GM12865 (cell line): ENCODE results near the gene CDH4.

Experiments used
- DNase-seq: peaks from one replicate; pipeline ENCODE4 v3.0.0; 2010; ENCODE audit warnings: low read depth
- H3K4me3 ChIP-seq: 2 replicates; pipeline ENCODE4 v1.5.1; 2011; ENCODE audit warnings: mild to moderate bottlenecking, low read depth, low read length, control low read depth
- TF ChIP-seq, protein P1 (sequence below): IDR thresholded peaks from 2 replicates; pipeline ENCODE4 v1.5.1; 2011; ENCODE audit warnings: low read length, control low read depth, low read depth, inconsistent platforms; ENCODE audit not compliant: insufficient read depth; ENCODE audit errors: missing control alignments

Gene CDH4

GRCh38 chr20:61499859-61500554, 247.9 kb downstream of the CDH4 start:
- H3K4me3 ChIP-seq = no peak overlapping the region
- TF ChIP-seq, protein P1, sequence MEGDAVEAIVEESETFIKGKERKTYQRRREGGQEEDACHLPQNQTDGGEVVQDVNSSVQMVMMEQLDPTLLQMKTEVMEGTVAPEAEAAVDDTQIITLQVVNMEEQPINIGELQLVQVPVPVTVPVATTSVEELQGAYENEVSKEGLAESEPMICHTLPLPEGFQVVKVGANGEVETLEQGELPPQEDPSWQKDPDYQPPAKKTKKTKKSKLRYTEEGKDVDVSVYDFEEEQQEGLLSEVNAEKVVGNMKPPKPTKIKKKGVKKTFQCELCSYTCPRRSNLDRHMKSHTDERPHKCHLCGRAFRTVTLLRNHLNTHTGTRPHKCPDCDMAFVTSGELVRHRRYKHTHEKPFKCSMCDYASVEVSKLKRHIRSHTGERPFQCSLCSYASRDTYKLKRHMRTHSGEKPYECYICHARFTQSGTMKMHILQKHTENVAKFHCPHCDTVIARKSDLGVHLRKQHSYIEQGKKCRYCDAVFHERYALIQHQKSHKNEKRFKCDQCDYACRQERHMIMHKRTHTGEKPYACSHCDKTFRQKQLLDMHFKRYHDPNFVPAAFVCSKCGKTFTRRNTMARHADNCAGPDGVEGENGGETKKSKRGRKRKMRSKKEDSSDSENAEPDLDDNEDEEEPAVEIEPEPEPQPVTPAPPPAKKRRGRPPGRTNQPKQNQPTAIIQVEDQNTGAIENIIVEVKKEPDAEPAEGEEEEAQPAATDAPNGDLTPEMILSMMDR = no peak
- no peak for DNase-seq

GRCh38 chr20:61500791-61501321, 248.8 kb downstream of the CDH4 start:
- no peak for DNase-seq
- H3K4me3 ChIP-seq = no peak overlapping the region
- TF ChIP-seq, protein P1 = no peak

DNA sequence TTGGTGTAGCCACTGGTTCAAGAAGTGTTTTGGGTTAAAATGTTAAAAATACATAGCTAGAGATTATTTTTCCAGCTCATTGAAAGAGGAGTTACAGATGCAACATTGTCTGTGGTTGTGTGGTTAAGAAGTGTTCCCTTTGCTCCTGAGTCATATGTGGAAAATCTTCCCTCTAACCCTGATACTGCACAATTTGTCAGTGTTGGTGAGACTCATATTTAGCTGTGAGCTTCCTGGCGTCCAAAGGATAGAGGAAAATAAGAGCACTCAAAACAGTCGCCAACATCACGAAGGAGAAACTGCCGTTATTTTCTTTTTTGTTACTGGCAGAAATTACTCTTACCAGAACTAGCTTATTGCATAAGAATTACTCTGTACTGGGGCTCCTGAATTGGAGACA, 250.4 kb downstream of the CDH4 start:
- no peak overlapping the region for H3K4me3 ChIP-seq
- TF ChIP-seq, protein P1 = no peak
- DNase-seq = no peak

GRCh38 chr20:61503106-61503505, 251.0 kb downstream of the CDH4 start:
- TF ChIP-seq, protein P1 = no peak
- H3K4me3 ChIP-seq = no peak overlapping the region
- DNase-seq = no peak

DNA sequence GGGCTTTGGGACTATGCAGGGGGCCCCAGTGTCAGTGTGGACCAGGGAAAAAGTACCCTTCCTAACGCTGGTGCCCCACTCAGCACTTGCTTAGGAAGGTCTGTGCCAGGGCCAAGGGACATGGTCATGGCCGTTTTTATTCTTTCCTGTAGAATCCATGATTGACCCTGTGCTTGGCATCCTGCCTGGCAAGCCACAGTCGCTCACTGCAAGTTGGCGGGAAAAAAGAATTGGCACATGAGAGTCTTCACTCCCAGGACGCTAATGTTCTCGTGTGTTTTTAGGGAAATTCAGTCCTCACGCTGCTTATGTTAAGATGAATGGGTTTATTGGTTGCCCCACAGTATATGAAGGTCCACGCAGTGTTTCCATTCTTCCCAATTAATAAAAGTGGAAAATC, 253.4 kb downstream of the CDH4 start:
- TF ChIP-seq, protein P1 = no peak
- no peak overlapping the region for H3K4me3 ChIP-seq
- no peak for DNase-seq

DNA sequence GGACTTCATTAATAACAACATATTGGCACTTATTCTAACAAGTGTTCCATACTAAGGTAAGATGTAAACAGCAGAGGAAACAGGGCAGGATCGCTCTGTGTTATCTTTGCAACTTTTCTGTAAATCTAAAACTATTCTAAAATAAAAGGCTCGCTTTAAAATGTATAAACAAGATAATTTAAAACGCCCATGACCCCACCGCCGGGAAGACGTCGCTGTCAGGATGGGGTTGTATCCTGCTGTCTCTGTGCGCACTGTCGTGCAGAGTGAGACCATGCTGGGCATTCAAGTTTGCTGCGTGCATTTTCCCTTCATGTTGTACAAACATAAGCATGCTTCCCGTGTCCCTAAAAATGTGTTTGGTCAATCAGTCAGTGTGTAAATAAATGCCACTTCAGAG, 255.7 kb downstream of the CDH4 start:
- no peak for DNase-seq
- TF ChIP-seq, protein P1 = no peak
- no peak overlapping the region for H3K4me3 ChIP-seq
